GM21515 (cell line): ENCODE measurements around the gene POT1.

Experiments
- ATAC-seq: cut with Tn5 transposase; IDR thresholded peaks from one replicate; pipeline ENCODE4 v1.9.1; 2021; ENCODE audit not compliant: unreplicated experiment

POT1 gene

DNA sequence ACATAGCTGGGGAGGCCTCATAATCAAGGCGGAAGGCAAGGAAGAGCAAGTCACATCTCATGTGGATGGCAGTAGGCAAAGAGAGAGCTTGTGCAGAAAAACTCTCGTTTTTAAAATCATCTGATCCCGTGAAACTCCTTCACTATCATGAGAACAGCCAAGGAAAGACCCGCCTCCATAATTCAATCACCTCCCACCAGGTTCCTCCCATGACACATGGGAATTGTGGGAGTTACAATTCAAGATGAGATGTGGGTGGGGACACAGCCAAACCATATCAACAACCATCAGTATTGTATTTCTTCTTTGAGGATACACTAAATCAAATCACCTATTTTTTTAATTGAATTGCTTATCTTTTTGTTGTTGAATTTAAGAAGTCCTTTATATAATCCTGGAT, 16.7 kb downstream of the POT1 start:
- ATAC-seq = no peak

DNA sequence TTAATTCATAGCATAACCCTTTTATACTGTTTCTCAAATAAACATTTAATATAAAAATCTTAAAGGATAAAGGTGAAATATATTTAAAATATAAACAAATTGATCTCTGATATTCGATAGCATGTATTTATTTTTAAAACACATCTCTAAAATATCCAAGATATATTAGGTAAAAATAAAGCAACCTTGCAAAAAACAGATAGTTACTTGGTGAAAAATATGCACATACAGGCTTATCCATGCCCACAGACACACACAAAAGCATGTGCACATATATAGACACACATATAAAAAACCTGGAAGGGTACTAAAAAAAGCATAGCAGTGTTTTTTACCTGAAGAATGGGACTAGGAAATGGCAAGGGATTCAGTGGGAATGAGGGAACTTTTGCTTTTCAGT, 19.8 kb downstream of the POT1 start:
- no peak for ATAC-seq

GRCh38 chr7:124908259-124908658, 21.4 kb downstream of the POT1 start:
- no peak for ATAC-seq

- ATAC-seq = no peak
Measured at GRCh38 chr7:124907490-124907889, 22.1 kb downstream of the POT1 start.

- no peak for ATAC-seq
Measured at GRCh38 chr7:124898531-124898930, 31.1 kb downstream of the POT1 start.

DNA sequence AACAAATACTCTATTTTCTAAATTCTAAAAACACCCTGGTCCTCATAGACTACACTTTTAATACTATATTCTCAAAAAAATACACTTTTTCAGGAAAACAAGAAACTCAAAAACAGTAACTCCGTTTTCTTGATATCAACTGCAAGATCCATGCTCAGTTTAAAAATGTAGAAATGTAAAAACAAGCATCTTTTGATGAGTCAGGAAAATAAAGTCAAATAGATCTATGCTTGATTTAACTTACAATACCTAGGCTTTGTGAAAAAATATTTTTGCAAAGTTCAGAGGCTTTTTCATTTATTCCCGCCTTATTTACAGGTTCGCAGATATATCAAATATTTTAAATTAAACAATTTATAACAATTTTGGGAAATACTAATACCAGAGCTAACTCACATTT, 33.6 kb downstream of the POT1 start:
- ATAC-seq = no peak

DNA sequence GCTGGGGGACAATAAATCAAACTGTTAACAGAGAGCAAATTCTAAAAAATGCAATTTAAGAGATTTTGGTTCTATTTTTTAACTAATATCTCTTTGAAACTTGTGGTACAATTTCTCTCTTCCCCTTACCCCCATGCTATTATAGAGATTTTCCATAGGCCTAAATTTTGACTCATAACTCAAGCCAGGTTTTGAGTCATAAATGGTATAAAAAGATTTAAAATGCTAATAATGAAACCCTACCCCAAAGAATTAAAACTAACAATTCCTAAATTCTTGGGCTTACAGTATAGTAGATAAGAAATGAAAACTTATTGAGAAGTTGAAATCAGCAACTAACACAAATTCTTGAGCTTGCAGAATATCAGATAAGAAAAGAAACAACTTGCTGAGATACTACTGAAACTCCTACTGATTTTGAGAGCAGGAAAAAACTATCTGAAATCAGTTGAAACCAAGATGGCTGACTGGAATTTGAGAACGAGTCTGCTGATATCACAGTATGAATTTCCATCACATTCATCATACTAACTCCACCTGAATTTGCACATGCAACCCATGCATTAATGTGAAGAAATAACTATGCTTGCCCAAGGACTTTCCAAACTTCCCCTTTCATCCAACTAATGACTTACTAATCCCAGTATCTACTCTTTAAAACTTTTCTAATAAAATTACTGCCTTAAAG, 36.3 kb downstream of the POT1 start:
- peak; percentile 76 for ATAC-seq

GRCh38 chr7:124887247-124887646, 42.4 kb downstream of the POT1 start:
- no peak for ATAC-seq

GRCh38 chr7:124881981-124882380, 47.6 kb downstream of the POT1 start:
- ATAC-seq = no peak

DNA sequence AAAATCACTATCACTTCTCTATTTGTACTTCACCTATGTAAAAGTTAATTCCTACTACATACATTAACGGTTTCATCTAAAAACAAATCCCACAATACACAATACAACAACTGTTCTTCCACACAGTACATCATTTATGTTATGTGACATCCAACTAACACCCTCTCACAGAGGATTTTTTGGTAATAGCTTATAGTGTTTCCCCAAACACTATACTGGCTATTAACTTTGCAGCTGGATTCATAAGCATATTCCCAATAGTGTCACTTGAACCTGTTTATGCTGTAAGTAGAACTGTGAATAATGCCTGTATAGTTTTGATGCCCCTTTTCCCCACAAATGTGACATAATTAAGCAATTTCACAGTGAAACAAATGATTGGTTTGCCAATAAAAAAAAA, 49.9 kb downstream of the POT1 start:
- no peak for ATAC-seq

DNA sequence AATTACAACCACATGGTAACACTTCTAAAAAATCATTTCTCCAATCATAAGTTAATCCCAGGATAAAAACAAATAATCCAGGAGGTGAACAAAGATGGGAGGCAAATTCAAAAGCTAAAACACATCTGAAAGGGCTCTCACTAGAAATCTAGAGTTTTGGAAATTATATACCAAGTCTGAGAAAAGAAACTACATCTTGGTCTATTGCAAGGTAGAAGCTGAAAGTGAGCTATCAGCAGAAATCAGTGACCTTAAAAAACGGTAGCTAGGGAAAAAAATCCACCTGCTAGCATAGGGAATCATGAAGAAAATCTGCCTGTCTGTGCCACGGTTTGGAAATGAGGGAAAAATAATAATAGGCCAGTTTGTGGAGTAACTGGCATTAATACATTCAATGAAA, 50.5 kb downstream of the POT1 start:
- ATAC-seq = no peak

- ATAC-seq = no peak
Measured at GRCh38 chr7:124874644-124875163, 54.9 kb downstream of the POT1 start.

DNA sequence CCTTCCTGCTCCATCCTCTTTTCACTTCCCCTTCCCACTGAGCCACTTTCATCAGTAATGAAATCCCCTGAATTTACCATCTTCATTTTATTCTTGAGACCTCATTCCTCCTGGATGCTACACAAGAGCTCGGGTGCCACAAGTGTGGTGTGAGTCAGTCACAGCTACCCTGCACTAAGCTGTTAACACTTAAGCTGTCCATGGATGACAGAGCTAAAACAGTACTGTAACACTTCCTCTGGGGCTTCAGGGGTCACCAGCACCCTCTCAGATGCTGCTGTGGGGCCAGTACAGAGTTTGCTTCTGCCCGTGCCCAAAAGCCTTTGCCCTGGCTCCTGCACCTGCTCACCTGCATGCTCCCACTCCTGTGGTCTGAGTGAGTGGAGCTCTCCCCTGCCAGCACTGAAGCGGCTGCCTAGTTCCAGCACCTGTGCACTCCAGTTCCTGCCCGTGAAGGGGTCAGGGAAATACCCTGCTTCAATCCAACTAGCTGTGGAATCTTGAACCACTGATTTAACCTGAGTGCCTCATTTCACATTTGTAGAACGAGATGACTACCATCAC, 71.9 kb downstream of the POT1 start:
- no peak for ATAC-seq

- ATAC-seq = no peak
Measured at GRCh38 chr7:124856299-124856888, 73.2 kb downstream of the POT1 start.

GRCh38 chr7:124843336-124843735, 86.3 kb downstream of the POT1 start:
- no peak for ATAC-seq

DNA sequence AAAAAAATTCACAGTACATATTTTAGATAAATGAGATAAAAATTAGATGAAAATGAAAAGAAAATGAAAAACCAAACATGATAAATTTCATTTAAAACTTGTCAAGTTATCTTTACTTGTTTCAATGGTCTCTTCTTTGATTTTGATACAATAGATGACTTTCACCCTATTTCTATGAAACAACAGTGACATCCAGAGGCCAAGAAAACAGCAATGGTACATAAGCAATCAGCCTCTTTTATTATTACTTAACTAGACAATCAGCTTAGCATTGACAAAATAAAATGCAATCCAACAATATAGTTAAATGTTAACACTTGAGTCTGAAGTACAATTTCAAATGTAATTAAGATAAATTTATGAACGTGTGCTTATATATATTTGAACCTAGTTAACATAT, 89.2 kb downstream of the POT1 start:
- ATAC-seq = no peak

- ATAC-seq = no peak
Measured at GRCh38 chr7:124839687-124840086, 89.9 kb downstream of the POT1 start.

DNA sequence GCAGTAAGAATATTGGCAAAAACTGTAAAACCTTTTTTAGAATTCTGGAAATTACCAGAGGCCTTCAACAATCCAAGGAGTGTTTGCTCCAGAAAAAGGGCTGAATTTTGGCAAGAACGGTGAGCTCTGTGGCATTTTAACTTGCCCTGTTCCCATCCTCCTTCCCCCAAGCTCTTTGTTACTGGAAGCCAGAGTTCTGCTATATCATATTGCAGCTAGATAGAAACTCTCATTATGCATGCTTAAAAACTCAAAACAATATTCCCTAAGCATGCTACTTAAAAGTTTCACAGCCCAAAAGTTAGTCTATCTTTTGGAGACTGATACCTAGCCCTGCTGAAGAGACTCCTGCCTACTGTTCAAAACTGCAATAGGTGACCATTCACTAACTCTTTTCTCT, 93.5 kb downstream of the POT1 start:
- no peak for ATAC-seq

GRCh38 chr7:124818807-124819206, 110.8 kb downstream of the POT1 start:
- ATAC-seq = no peak

GRCh38 chr7:124813994-124814798, 115.4 kb downstream of the POT1 start:
- ATAC-seq = no peak

DNA sequence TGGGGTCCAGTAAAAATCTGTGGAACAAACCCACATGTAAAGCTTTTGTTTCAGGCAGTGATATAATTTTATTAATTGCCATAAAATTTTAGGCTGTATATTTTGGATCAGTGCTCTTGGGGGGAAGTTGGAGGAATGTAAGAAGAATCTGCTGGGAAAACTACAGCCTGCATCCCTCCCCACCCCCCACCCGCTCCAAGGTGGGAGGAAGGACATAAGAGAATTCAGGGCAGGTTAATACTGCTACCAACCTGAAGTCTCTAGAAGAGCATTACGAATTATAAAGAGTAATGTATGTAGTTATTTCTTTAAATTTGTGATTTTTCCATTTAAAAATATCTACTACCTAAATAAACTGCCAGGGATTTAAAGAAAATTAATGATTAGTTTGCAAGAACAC, 116.9 kb downstream of the POT1 start:
- no peak for ATAC-seq

DNA sequence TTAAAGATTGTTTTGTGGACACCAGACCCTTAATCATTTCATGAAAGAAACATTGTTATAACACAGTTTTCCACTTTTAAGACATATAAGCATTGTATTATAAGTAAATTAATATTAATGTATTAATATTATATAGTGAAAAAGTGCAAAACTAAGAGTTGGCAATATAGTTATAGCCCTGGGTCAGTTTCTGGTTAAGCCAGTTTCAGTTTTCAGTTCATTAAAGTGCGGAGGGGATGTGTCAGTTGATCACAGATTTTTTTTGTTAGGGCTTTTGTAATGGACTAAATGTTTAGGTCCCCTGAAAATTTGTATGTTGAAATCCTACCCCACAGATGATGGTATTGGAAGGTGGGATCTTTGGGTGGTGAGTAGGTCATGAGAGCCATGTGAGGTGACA, 118.3 kb downstream of the POT1 start:
- no peak for ATAC-seq
